Activated CD8-positive, alpha-beta memory T cell treated with anti-CD3 and anti-CD28 coated beads, Interleukin-2, amount 50 U/mL, for 24 hours (primary cell): Measurements from ENCODE around the gene IRX5.

Source experiments
- DNase-seq: peaks from one replicate; pipeline ENCODE4 v3.0.0-alpha.2; 2020; ENCODE audit errors: extremely low read depth

The IRX5 gene

GRCh38 chr16:54930869-54931119 lies 129 bp downstream of the IRX5 start:
- DNase-seq = no peak

DNA sequence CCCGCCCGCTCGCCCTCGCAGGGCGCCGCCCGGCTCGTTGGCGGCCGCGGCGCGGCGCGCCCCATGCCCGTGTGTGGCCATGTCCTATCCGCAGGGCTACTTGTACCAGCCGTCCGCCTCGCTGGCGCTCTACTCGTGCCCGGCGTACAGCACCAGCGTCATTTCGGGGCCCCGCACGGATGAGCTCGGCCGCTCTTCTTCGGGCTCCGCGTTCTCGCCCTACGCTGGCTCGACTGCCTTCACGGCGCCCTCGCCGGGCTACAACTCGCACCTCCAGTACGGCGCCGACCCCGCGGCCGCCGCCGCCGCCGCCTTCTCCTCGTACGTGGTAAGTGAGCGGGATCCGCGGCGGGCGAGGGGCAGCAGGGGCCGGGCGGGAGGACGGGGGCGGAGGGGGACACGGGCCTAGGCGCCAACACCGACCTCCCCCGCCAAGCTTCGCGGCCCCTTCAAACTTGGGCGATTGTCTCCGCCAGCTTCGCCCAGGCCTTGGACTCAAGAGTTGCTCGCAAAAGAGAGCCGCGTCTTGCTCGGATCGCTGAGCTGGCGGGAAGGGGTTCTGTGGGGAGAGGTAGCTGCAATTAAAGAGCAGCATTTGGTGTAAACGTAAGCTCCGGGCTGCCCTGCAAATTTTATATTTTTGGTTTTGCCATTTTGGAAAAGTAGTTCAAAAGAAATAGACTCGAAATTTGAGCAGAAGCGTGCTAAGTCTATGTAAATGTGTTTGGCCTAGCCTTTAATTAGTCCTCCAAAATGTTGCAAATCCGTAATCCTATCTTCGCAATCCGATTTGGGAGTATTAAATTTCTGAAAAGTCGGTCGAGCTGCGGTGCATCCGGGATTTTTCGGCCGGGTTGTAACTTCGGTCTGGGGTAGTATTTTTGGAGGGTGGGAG lies 702 bp downstream of the IRX5 start:
- no peak for DNase-seq

GRCh38 chr16:54932021-54932660 lies 1.5 kb downstream of the IRX5 start:
- no peak for DNase-seq

DNA sequence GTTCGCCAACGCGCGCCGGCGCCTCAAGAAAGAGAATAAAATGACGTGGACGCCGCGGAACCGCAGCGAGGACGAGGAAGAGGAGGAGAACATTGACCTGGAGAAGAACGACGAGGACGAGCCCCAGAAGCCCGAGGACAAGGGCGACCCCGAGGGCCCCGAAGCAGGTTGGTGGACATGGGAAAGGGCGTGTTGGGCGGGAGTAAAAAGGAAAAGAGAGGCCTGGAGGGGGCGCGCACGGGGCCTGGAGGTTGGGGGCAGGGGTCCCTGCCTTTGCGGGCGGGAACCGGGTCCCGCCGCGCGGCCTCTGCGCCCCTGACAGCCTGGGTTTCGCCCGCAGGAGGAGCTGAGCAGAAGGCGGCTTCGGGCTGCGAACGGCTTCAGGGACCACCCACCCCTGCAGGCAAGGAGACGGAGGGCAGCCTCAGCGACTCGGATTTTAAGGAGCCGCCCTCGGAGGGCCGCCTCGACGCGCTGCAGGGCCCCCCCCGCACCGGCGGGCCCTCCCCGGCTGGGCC lies 2.1 kb downstream of the IRX5 start:
- no peak for DNase-seq

DNA sequence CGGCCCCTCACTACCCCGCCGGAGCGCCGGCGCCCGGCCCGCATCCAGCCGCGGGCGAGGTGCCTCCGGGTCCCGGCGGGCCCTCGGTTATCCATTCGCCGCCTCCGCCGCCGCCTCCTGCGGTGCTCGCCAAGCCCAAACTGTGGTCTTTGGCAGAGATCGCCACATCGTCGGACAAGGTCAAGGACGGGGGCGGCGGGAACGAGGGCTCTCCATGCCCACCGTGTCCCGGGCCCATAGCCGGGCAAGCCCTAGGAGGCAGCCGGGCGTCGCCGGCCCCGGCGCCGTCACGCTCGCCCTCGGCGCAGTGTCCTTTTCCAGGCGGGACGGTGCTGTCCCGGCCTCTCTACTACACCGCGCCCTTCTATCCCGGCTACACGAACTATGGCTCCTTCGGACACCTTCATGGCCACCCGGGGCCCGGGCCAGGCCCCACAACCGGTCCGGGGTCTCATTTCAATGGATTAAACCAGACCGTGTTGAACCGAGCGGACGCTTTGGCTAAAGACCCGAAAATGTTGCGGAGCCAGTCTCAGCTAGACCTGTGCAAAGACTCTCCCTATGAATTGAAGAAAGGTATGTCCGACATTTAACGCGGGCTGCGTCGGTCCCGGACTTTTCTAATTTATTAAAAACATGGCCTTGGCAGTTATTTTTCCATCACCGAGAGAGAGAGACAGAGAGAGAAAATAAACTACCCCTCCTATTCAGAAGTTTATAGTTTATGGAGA lies 2.8 kb downstream of the IRX5 start:
- no peak for DNase-seq

GRCh38 chr16:54934481-54935265 lies 4.0 kb downstream of the IRX5 start:
- DNase-seq = no peak

- no peak for DNase-seq
Measured at GRCh38 chr16:54935266-54935968, 4.8 kb downstream of the IRX5 start.

DNA sequence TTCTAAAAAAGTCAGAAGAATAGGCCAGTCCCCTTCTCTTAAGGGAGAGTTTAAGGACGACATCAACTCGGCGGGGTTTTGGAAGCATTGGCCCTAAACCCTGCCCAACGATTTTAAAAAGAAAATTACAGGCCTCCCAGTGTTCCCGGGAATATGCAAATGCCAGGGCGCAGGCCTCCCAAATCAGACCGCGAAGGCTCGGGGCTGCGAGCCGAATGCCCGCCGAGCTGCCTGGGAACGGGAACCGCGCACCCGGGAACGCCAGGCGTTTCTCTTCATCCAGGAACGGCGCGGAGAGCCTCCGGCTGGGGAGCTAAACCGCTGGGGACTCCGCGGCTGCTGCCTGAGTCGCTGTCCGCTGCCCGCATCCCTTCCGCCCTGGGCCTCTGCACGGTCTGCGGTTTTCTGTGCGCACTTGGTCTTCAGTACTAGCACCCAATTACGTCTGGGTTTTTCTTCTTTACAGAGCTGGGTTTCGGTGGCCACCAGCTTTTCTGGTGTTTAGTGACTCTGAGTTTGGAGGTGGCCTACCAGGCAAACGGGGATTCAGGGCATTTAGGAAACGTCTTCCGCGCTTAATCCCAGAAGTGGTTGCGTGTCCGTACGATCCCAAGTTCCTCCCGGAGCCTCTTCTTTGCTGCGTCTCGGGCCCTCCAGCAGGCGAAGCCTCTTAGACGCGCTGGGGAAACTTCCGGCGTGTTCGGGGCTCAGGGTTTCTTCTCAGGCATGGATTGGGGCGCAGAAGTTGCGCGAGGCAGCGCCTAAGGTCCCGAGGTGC lies 5.7 kb downstream of the IRX5 start:
- DNase-seq = no peak

GRCh38 chr16:54936979-54937670 lies 6.5 kb downstream of the IRX5 start:
- DNase-seq = no peak

DNA sequence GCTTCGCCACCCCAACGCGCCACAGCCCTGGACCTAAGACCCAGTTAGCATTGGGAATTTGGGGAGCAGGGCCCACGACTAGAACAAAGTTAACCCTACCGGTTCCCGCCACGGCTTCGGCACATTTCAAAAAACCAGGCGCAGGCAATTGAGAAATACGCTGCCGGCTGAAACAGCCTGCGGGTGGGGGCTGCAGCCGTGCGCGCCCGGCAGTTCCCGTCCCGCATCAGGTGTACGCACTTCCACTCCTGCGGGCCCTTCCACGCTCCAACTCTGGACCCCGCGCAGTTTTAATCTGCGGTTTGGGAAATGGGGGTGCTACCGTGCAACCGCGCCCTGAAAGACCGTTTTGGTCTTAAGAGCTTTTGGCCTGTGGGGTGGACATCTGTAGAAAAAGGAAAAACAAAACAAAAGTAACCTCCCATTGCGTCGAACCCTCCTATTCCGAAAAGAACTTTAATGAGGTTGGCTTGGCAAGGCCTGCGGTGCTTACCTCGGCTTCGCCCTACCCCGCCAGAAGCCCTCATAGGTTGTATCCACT lies 7.1 kb downstream of the IRX5 start:
- no peak for DNase-seq

GRCh38 chr16:54938212-54939028 lies 7.8 kb downstream of the IRX5 start:
- DNase-seq = no peak

DNA sequence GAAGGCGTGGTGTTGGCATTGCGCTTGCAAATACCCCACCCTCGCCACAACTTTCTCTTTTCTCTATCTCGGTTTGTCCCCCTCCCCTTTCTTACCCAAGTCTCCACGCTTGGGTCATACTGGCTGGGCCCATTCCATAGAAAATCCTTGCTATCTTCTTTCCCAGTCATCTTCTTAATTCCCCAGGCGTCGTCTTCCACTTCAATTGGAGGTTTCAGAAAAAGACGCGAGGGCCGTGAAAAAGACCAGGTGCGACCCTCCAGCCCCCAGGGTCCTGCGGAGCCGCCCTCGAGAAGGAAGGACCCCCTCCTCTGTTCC lies 8.3 kb downstream of the IRX5 start:
- no peak for DNase-seq

DNA sequence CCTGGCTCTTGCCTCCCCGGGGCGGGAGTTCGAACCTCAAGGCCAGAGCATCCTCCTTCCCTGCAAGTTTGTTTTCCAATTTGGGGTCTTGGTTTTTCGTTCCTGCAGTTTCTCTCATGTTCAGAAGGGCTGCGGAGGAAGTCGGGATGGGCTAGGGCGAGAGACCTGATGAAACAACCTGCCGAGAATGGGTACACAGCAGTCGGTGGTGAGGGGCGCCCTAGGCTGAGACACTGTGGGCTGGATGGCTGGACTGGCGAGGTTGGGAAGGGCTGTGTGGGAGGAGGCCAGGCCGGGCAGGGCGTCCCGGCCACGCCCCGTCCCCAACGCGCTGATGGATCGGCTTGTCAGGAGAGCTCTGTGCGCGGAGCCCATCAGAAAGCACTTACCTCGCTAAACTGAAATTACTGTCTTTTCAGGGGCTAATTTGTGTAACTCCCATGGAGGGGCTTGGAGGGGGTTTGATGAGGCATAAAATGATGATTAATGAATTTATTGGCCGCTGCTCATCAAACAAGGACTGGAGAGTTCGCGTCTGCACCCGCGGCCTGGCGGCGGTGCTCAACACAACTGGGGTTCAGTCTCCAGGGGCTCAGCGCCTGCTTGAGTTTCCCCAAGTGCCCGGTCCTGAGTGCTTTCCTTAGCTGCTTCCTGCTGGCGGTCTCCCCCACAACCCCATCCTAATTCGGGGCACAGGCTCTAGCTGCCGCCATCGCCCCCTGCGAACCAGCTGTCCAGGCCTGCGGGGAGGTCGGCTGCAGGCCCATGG lies 9.0 kb downstream of the IRX5 start:
- no peak for DNase-seq

- no peak for DNase-seq
Measured at GRCh38 chr16:54940279-54940604, 9.6 kb downstream of the IRX5 start.

GRCh38 chr16:54942353-54942943 lies 11.8 kb downstream of the IRX5 start:
- no peak for DNase-seq

- no peak for DNase-seq
Measured at GRCh38 chr16:54944002-54944401, 13.3 kb downstream of the IRX5 start.

DNA sequence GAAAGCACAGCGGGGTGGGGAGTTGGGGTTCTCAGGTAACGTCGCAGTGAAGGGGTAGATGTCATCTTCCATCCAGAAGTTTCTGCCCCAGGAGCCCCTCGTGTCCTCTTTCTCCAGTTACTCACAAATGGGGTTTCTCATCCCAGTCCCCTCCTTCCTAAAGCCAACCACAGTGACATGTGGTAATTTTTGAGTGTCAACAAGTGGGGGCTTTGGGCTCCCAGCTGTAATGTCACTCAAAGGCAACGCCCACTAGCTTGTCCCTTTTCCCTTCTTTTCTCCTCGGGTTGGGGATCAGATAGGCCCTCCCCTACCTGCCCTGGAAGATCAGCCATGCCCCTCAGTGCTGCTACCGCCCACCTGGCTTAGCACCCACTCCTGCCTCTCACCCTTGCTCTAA lies 14.4 kb downstream of the IRX5 start:
- no peak for DNase-seq

DNA sequence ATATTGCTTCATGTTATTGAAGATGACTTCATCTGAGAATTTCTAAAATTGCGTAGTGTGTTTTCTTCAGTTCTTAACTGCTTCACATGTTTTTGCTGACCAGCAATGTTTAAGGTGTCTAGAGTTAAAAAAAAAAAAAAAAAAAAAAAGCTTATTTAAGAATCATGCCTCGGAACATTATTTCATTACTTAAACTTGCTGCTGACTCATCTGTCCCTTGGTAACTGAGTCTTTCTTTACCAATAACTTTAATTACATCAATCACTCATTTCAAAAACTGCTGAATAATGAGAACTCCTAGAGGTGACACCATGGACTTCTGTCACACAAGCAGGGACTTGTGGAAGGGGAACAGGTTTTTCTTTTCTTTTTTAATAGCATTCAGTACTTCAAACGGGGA lies 16.2 kb downstream of the IRX5 start:
- DNase-seq = no peak
